ENCODE data around the gene HEXA.

Gene HEXA

DNA sequence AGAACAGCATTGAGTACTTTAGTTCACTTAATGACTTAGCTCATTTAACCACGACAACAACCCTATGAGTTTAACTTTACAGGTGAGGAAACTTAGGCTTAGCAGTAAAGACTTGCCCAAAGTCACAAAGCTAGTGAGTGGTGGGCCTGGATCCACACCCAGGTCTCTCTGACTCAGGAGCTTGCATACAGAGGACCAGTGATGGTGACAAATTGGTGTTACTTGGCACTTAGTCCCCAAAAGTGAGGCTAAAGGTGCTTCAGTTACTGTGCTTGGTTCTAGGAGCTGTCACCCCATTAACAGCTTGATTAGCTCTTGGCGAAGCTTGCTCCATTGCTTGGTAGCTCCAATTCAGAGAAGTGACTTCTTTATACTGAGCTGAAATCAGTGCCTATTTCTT, 61.9 kb downstream of the HEXA start:
- Histone ChIP-seq H3K9me3 (replicated peaks; ENCODE audit: insufficient read depth, low read length) (no peaks in the 10 kb centered on the region), H3F3A (ENCODE audit: insufficient read depth, low read length) (0 out of 2 replicates have a peak, but pooled peaks cover 7% of the 10 kb centered on the region), H3K9me2 (replicated peaks; ENCODE audit: insufficient read depth, low read length) (no peaks in the 10 kb centered on the region), H3K4me1 (ENCODE audit: low read length) (no peaks in the 10 kb centered on the region), H3K36me3 (replicated peaks; ENCODE audit: insufficient read depth, low read length) (no peaks in the 10 kb centered on the region), H2AFZ (ENCODE audit: low read length) (no peak overlapping the region), H4K20me1 (ENCODE audit: insufficient read depth, low read length) (no peaks in the 10 kb centered on the region), H3K27me3 (replicated peaks; ENCODE audit: insufficient read depth, low read length) (0 out of 2 replicates have a peak, but pooled peaks cover 3% of the 10 kb centered on the region), H3K79me2 (ENCODE audit: low read length) (no peaks in the 10 kb centered on the region), H3K4me3 (ENCODE audit: low read length) (no peak overlapping the region), H3K9ac (ENCODE audit: low read length) (no peak overlapping the region), H3K27ac (ENCODE audit: low read length) (no peak overlapping the region), H3K4me2 (ENCODE audit: low read depth, low read length) (no peak overlapping the region)
- TF ChIP-seq, protein P1, sequence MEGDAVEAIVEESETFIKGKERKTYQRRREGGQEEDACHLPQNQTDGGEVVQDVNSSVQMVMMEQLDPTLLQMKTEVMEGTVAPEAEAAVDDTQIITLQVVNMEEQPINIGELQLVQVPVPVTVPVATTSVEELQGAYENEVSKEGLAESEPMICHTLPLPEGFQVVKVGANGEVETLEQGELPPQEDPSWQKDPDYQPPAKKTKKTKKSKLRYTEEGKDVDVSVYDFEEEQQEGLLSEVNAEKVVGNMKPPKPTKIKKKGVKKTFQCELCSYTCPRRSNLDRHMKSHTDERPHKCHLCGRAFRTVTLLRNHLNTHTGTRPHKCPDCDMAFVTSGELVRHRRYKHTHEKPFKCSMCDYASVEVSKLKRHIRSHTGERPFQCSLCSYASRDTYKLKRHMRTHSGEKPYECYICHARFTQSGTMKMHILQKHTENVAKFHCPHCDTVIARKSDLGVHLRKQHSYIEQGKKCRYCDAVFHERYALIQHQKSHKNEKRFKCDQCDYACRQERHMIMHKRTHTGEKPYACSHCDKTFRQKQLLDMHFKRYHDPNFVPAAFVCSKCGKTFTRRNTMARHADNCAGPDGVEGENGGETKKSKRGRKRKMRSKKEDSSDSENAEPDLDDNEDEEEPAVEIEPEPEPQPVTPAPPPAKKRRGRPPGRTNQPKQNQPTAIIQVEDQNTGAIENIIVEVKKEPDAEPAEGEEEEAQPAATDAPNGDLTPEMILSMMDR (IDR thresholded peaks at IDR 0.05; ENCODE audit: low read length), result no peak
- TF ChIP-seq EZH2 (optimal IDR thresholded peaks at IDR 0.05; ENCODE audit: low read depth, low read length) (no peak), EZH2phosphoT487 (IDR thresholded peaks at IDR 0.05; ENCODE audit: low read length) (no peak)
- DNase-seq, result no peak

- no peak for DNase-seq
- no peaks in the 10 kb centered on the region for H4K20me1 ChIP-seq (ENCODE audit: insufficient read depth, low read length)
- no peaks in the 10 kb centered on the region for H3K79me2 ChIP-seq (ENCODE audit: low read length)
- H3F3A ChIP-seq (ENCODE audit: insufficient read depth, low read length), result 0 out of 2 replicates have a peak, but pooled peaks cover 3% of the 10 kb centered on the region
- no peaks in the 10 kb centered on the region for H3K9me2 ChIP-seq (replicated peaks; ENCODE audit: insufficient read depth, low read length)
- H3K9me3 ChIP-seq (replicated peaks; ENCODE audit: insufficient read depth, low read length), result no peaks in the 10 kb centered on the region
- no peak overlapping the region for H2AFZ ChIP-seq (ENCODE audit: low read length)
- H3K27ac ChIP-seq (ENCODE audit: low read length), result no peak overlapping the region
- TF ChIP-seq, protein P1 (IDR thresholded peaks at IDR 0.05; ENCODE audit: low read length), result no peak
- TF ChIP-seq EZH2 (optimal IDR thresholded peaks at IDR 0.05; ENCODE audit: low read depth, low read length), result no peak
- TF ChIP-seq EZH2phosphoT487 (IDR thresholded peaks at IDR 0.05; ENCODE audit: low read length), result no peak
- no peak overlapping the region for H3K4me2 ChIP-seq (ENCODE audit: low read depth, low read length)
- H3K27me3 ChIP-seq (replicated peaks; ENCODE audit: insufficient read depth, low read length), result no peaks in the 10 kb centered on the region
- H3K9ac ChIP-seq (ENCODE audit: low read length), result no peak overlapping the region
- H3K4me3 ChIP-seq (ENCODE audit: low read length), result no peak overlapping the region
- no peaks in the 10 kb centered on the region for H3K36me3 ChIP-seq (replicated peaks; ENCODE audit: insufficient read depth, low read length)
- no peaks in the 10 kb centered on the region for H3K4me1 ChIP-seq (ENCODE audit: low read length)
Measured at GRCh38 chr15:72313448-72313840, 62.4 kb downstream of the HEXA start.

DNA sequence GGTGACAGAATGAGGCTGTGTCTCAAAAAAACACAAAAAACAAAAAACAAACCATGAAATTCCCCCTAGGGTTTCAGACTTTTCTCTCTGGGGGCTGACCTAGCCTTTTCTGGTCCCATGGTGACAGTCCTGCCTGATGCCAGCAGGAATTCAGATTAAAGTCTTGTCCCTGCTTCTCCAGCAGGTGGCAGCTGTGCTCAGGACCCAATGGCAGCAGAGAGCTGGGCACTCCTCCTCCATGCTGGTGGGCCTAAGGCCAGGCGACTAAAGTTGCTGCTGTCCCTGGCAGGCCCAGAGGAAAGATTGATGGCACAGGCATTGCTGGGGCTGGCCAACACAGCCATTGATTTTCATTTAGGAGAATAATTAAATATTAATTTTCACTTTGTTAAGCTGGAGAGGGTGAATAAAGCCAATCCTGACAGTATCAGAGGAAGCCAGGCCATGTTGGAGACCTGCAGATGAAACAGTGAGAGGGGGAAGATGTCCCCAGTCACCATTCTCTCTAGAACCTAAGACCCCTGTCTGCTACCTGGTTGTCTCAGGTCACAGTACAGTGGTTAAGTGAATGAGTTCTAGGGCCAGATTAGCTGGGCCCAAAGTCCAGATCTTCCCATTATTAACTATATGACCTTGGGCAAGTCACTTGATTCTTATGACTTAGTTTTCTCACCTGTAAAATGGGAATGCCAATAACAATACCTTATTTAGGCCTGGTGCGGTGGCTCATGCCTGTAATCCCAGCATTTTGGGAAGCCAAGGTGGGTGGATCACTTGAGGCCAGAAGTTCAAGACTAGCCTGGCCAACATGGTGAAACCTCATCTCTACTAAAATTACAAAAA, 63.0 kb downstream of the HEXA start:
- no peaks in the 10 kb centered on the region for H4K20me1 ChIP-seq (ENCODE audit: insufficient read depth, low read length)
- 0 out of 2 replicates have a peak, but pooled peaks cover under 1% of the 10 kb centered on the region for H3F3A ChIP-seq (ENCODE audit: insufficient read depth, low read length)
- no peaks in the 10 kb centered on the region for H3K9me2 ChIP-seq (replicated peaks; ENCODE audit: insufficient read depth, low read length)
- H3K9ac ChIP-seq (ENCODE audit: low read length), result no peak overlapping the region
- H2AFZ ChIP-seq (ENCODE audit: low read length), result no peak overlapping the region
- no peaks in the 10 kb centered on the region for H3K9me3 ChIP-seq (replicated peaks; ENCODE audit: insufficient read depth, low read length)
- H3K36me3 ChIP-seq (replicated peaks; ENCODE audit: insufficient read depth, low read length), result no peaks in the 10 kb centered on the region
- H3K27ac ChIP-seq (ENCODE audit: low read length), result no peak overlapping the region
- no peak overlapping the region for H3K4me3 ChIP-seq (ENCODE audit: low read length)
- DNase-seq, result peak; percentile 61
- no peaks in the 10 kb centered on the region for H3K27me3 ChIP-seq (replicated peaks; ENCODE audit: insufficient read depth, low read length)
- TF ChIP-seq, protein P1 (IDR thresholded peaks at IDR 0.05; ENCODE audit: low read length), result peak; percentile 79
- TF ChIP-seq EZH2 (optimal IDR thresholded peaks at IDR 0.05; ENCODE audit: low read depth, low read length), result no peak
- H3K4me2 ChIP-seq (ENCODE audit: low read depth, low read length), result no peak overlapping the region
- no peaks in the 10 kb centered on the region for H3K79me2 ChIP-seq (ENCODE audit: low read length)
- no peaks in the 10 kb centered on the region for H3K4me1 ChIP-seq (ENCODE audit: low read length)
